HG03066 (cell line): Measurements from ENCODE around the gene SIM2.

Experiments
- ATAC-seq: cut with Tn5 transposase; IDR thresholded peaks from one replicate; pipeline ENCODE4 v1.9.1; 2021; ENCODE audit warnings: low read depth; ENCODE audit not compliant: unreplicated experiment

SIM2 gene

DNA sequence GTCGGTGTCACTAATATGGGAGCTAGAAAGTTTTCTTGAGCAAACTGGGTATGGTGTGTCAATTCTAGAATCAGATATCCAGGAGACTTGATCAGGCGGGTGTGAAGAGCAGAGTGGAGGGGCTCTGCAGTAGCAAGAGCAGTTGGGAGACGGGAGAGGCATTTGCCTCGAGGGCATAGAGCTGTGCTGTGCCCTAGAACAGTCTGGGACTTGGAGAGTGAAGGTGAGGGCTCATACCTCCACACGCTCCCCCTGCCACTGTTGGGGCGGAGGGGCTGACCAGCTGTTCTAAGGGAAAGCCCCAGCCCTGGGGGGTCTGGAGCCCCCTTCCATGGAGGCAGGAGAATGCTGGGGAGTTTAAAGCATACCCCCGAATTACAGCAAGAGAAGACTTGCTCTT, 33.8 kb downstream of the SIM2 start:
- no peak for ATAC-seq

DNA sequence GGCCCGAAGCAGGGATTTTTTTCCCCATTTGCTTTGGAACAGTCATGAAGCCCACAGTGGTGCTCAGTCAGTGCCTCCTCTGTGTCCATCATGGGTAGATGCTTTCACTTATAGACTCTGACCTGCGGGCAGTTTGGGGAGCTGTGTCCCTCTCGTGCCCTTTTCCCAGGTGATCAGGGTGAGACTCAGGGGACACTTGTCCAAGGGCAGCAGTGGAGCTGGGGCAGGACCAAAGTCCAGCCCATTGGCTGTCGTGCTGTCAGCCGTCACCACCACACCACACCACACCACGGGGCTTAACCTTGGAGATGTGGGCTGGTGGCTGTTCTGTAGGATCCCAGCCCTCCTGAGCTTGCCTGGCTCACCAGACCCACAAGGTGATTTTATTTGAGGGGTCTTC, 34.9 kb downstream of the SIM2 start:
- ATAC-seq, result no peak

- ATAC-seq, result no peak
Observed at GRCh38 chr21:36734367-36735200, 35.7 kb downstream of the SIM2 start.

GRCh38 chr21:36735201-36735515, 36.2 kb downstream of the SIM2 start:
- ATAC-seq, result no peak

GRCh38 chr21:36735724-36736320, 36.9 kb downstream of the SIM2 start:
- no peak for ATAC-seq

- no peak for ATAC-seq
Observed at GRCh38 chr21:36738489-36739126, 39.7 kb downstream of the SIM2 start.

GRCh38 chr21:36741506-36741905, 42.6 kb downstream of the SIM2 start:
- no peak for ATAC-seq

DNA sequence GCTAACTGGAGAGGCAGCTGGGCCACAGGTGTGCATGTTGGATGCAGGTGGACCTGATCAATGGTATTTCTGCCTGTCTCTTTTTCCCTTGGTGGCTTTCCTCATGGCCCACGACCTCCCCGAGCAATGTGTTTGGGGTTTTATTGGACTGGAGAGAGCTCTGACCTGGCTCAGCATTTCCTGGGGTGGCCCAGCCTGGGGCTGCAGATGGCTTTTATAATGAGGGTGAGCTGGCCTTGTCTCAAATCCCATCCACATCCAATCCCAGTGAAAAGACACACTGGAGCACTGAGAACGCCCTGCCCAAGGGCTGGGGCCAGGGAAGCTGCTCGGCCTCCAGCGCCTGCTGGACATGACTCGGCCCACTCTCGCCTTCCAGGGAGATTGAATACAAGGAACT, 44.1 kb downstream of the SIM2 start:
- no peak for ATAC-seq

DNA sequence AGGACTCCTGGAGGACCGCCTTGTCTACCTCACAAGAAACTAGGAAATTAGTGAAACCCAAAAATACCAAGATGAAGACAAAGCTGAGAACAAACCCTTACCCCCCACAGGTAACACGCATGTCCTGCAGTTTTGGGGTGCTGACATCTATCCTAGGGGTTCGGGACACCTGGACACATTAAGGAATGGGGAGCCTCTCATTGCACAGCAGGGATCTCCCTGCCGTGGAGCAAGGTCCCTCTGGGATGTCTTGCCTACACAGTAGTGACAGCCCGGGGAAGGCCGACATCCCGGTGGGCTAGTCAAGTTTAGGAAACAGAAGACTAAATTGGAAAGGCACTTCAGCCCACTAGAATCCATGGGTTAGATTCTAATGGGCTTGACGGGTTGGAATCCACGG, 44.5 kb downstream of the SIM2 start:
- ATAC-seq, result no peak

GRCh38 chr21:36744190-36744559, 45.3 kb downstream of the SIM2 start:
- ATAC-seq, result no peak

- ATAC-seq, result no peak
Observed at GRCh38 chr21:36744560-36745231, 45.8 kb downstream of the SIM2 start.

GRCh38 chr21:36745459-36745858, 46.5 kb downstream of the SIM2 start:
- no peak for ATAC-seq

GRCh38 chr21:36747041-36747814, 48.3 kb downstream of the SIM2 start:
- ATAC-seq, result no peak

- no peak for ATAC-seq
Observed at GRCh38 chr21:36747815-36748383, 49.0 kb downstream of the SIM2 start.

DNA sequence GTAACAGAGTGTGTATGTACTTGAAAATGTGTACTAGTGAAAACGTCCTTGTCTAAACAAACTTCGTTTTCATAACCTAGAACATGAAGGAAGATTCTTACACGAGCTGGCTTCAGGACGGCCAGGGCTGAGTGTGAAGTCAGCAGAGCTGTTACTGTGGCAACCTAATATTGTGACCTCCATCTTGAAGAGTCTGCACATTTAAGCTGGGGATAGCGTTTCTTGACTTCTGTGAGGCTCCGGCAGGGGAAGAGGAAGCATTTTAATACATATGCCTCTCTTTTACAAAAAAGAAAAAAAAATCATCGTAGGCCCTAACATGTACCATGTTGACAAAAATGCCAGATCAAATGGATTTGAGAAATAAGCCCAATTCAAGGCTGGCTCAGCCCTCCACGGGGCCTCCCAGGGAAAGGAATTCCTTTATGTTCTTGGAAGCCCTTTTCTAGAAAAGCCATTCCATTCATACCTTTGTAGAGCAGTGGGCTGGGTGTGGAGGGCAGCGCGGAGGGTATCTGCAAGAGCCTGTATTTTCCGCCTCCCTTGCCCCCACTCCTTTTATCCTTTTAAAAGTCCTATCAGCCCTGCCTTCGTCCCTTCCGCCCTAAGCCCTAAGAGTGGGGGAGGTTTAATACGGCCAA, 51.1 kb downstream of the SIM2 start:
- no peak for ATAC-seq

DNA sequence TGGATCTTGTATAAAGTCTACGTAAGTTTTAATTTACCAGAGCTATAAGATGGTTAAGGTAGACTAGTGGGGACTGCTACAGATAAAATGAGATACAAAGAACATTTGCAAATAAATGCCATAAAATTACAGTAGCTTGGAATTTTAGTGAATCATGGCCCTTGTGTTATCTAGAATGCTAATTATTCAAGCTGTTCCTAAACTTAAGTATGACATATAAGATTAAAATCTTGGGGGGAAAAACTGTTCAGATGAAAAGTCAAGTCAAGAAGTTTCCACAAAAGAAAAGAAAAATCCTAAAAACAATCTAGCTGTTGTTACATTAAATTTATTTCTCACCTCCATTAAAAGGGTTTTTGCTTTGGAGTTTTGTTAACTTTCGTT, 51.7 kb downstream of the SIM2 start:
- no peak for ATAC-seq

- ATAC-seq, result no peak
Observed at GRCh38 chr21:36751383-36751782, 52.5 kb downstream of the SIM2 start.

GRCh38 chr21:36753556-36753955, 54.6 kb downstream of the SIM2 start:
- no peak for ATAC-seq

DNA sequence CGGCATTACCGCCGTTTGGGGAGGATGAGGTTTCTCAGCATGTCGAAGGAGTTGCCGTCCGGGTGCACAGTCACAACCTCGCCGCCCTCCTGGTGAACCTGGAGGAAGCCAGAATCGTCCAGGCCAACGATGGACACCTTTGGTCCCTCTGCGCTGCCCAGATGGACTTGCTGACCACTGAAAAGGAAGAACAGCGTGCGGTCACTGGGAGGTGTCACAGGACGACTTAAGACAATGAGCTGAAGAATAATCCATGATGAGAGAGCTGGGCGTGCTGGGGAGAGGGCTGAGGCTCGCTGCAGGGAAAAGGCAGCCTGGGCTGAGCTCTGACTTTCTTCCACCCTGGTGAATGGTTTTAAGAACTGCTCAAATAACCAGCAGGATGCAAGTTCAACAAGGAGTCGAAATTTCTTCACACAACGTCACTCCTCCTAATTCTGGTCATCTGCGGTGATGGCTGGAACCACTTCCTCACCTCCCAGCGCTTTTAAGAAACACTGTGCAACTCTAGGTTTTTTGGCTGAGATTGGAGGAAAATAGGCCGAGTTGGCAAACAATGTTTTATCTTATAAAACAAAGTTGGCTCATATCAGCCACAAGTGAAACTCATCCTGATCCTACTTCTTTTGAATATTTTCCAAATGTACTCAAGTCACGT, 55.5 kb downstream of the SIM2 start:
- ATAC-seq, result no peak
